ENCODE data around the gene LTBR. TPM values are rescaled to one million over a fixed set of nuclear protein-coding genes. Genes with fewer than 3 reads are reported as not detected.

The LTBR gene
- total RNA-seq, 4 donors from 2014 or later = 99.9 to 171 (median 142) TPM

GRCh38 chr12:6435961-6436715 lies 52.2 kb downstream of the LTBR start:
- no peak for ATAC-seq (ENCODE audit: low FRiP score)
- TF ChIP-seq, protein P1, sequence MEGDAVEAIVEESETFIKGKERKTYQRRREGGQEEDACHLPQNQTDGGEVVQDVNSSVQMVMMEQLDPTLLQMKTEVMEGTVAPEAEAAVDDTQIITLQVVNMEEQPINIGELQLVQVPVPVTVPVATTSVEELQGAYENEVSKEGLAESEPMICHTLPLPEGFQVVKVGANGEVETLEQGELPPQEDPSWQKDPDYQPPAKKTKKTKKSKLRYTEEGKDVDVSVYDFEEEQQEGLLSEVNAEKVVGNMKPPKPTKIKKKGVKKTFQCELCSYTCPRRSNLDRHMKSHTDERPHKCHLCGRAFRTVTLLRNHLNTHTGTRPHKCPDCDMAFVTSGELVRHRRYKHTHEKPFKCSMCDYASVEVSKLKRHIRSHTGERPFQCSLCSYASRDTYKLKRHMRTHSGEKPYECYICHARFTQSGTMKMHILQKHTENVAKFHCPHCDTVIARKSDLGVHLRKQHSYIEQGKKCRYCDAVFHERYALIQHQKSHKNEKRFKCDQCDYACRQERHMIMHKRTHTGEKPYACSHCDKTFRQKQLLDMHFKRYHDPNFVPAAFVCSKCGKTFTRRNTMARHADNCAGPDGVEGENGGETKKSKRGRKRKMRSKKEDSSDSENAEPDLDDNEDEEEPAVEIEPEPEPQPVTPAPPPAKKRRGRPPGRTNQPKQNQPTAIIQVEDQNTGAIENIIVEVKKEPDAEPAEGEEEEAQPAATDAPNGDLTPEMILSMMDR (IDR thresholded peaks at IDR 0.05) = no peak
- no peak for DNase-seq (ENCODE audit: low spot score)

DNA sequence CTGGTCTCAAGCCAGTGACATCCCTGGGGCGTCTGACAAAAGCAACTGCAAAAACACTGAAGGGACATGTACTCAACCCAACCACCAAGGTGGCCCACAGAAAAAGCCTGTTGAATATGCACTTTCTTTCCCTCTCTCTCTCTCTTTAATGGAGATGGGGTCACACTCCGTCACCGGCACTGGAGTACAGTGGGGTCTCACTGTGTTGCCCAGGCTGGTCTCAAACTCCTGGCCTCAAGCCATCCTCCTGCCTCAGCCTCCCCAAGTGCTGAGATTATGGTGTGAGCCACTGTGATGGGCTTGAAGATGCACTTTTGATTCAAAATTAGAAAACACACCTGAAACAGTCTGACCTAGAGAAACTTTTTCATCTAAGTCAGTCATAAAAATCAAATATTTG lies 53.6 kb downstream of the LTBR start:
- TF ChIP-seq, protein P1 (IDR thresholded peaks at IDR 0.05) = no peak
- ATAC-seq (ENCODE audit: low FRiP score) = no peak
- no peak for DNase-seq (ENCODE audit: low spot score)

- TF ChIP-seq, protein P1 (IDR thresholded peaks at IDR 0.05) = no peak
- no peak for ATAC-seq (ENCODE audit: low FRiP score)
- no peak for DNase-seq (ENCODE audit: low spot score)
Observed at GRCh38 chr12:6438345-6438744, 54.4 kb downstream of the LTBR start.

GRCh38 chr12:6440391-6440790 lies 56.4 kb downstream of the LTBR start:
- TF ChIP-seq, protein P1 (IDR thresholded peaks at IDR 0.05) = no peak
- no peak for DNase-seq (ENCODE audit: low spot score)

More at GRCh38 chr12:6440391-6440790, 56.4 kb downstream of the LTBR start:
- no peak for ATAC-seq (ENCODE audit: low FRiP score)

Small RNA genes lying within 50 kb of the gene (small RNA-seq; reads per million reads assigned to genes)
- not detected for gene RN7SL391P

Other genes starting within 250 kb of the LTBR start
- 100 to 1,000 TPM in 2 of 4 donors, 10 to 100 TPM in 2; 68.3 to 181 (median 119) TPM for gene CD9, start 183.8 kb upstream of the LTBR start, total RNA-seq
- 10 to 100 TPM; 10.1 to 77.1 (median 13.8) TPM for gene PLEKHG6, start 73.5 kb upstream of the LTBR start, total RNA-seq
- gene TNFRSF1A, start 42.1 kb upstream of the LTBR start, total RNA-seq = 100 to 1,000 TPM; 279 to 689 (median 317) TPM
- gene SCNN1A, start 8.6 kb upstream of the LTBR start, total RNA-seq = 10 to 100 TPM in 3 of 4 donors, 1 to 10 TPM in 1; 1.9 to 29.0 (median 15.7) TPM
- gene CD27, start 60.8 kb downstream of the LTBR start, total RNA-seq = under 1 TPM in 3 of 4 donors, not detected in 1; 0.50 to 0.96 (median 0.65) TPM
- gene TAPBPL, start 67.9 kb downstream of the LTBR start, total RNA-seq = 10 to 100 TPM; 16.3 to 26.0 (median 18.5) TPM
- gene VAMP1, start 86.5 kb downstream of the LTBR start, total RNA-seq = 1 to 10 TPM; 4.2 to 9.6 (median 6.2) TPM
- 100 to 1,000 TPM in 1 of 4 donors, 10 to 100 TPM in 3; 44.1 to 118 (median 67.8) TPM for gene MRPL51, start 109.1 kb downstream of the LTBR start, total RNA-seq
- gene NCAPD2, start 109.9 kb downstream of the LTBR start, total RNA-seq = 10 to 100 TPM; 10.6 to 36.3 (median 20.7) TPM
- 1,000 to 10,000 TPM; 1,060 to 2,185 (median 1,462) TPM for gene GAPDH, start 150.4 kb downstream of the LTBR start, total RNA-seq
- gene IFFO1, start 171.9 kb downstream of the LTBR start, total RNA-seq = 10 to 100 TPM; 15.5 to 50.0 (median 18.4) TPM
- gene NOP2, start 184.1 kb downstream of the LTBR start, total RNA-seq = 100 to 1,000 TPM in 1 of 4 donors, 10 to 100 TPM in 3; 26.2 to 153 (median 45.0) TPM
- 100 to 1,000 TPM; 171 to 213 (median 194) TPM for gene CHD4, start 223.2 kb downstream of the LTBR start, total RNA-seq

Data from omental fat pad (tissue), 4 donors.